Activated naive CD8-positive, alpha-beta T cell treated with anti-CD3 and anti-CD28 coated beads, Interleukin-2, amount 50 U/mL, for 24 hours (primary cell): Measurements from ENCODE around the gene CEMIP.

ENCODE experiments used
- ATAC-seq: fragments of 150-1000 bp; cut with Tn5 transposase; one replicate; pipeline ENCODE4 v1.10.0; 2021
- DNase-seq: peaks from one replicate; pipeline ENCODE4 v3.0.0; 2021
- H3K27ac Mint-ChIP-seq: one replicate; pipeline ENCODE4 v1.8.0; 2021; ENCODE audit warnings: mild to moderate bottlenecking, mixed read lengths
- H3K27me3 Mint-ChIP-seq: one replicate; pipeline ENCODE4 v1.8.0; 2021; ENCODE audit warnings: mixed read lengths
- H3K36me3 Mint-ChIP-seq: one replicate; pipeline ENCODE4 v1.8.0; 2021; ENCODE audit warnings: low read depth, mixed read lengths
- H3K4me1 Mint-ChIP-seq: one replicate; pipeline ENCODE4 v1.8.0; 2021; ENCODE audit warnings: mixed read lengths
- H3K4me3 Mint-ChIP-seq: one replicate; pipeline ENCODE4 v1.8.0; 2021; ENCODE audit warnings: mild to moderate bottlenecking, moderate library complexity, mixed read lengths
- H3K9me3 Mint-ChIP-seq: one replicate; pipeline ENCODE4 v1.8.0; 2021; ENCODE audit warnings: mixed read lengths

CEMIP gene

DNA sequence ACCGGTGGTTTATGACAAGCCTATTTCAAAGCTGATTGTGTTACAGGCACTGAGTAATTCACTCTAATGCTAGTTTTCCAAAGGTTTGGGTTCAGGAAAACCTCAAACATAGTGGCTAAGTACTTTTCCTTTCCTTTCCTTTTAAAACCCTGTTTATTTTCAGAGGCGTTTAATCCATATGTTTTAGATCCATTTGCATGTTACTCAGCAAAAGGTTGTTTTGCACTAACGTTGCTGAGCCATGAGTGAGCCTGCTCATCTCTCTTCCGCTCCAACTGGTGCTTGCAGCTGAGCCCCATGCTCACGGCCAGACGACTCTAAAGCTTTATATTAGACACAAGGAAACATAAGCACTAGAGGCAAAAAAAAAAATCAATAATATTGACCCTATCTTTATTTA is 9.4 kb downstream of the CEMIP start:
- peaks cover 17% of the 10 kb centered on the region for H3K27me3 Mint-ChIP-seq
- no peaks in the 10 kb centered on the region for H3K4me1 Mint-ChIP-seq
- H3K9me3 Mint-ChIP-seq, result no peaks in the 10 kb centered on the region
- DNase-seq, result no peak
- no peak overlapping the region for H3K4me3 Mint-ChIP-seq
- H3K27ac Mint-ChIP-seq, result no peak overlapping the region
- H3K36me3 Mint-ChIP-seq, result no peaks in the 10 kb centered on the region
- no peak for ATAC-seq

DNA sequence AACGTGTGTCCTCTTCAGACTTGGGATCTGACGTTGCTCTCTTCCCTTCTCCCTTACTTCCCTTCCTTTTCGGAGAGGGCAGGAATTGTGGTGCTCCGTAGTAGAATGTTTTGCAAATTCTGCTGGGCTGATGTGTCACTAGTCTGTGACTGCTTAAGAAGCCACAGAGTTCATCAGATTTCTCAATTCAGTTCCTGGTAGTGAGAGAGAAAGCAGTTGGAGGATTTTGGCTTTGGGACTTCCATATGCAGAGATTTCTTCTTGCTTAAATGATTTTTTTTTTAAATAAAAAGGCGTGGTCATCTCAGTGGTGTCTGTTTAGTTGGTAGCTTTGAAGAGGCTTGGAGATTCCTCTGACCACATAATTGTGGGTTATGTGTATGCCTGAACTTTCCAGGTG is 10.1 kb downstream of the CEMIP start:
- no peak for DNase-seq

GRCh38 chr15:80789796-80790195 is 10.6 kb downstream of the CEMIP start:
- H3K27me3 Mint-ChIP-seq, result peaks cover 19% of the 10 kb centered on the region
- no peaks in the 10 kb centered on the region for H3K36me3 Mint-ChIP-seq
- ATAC-seq (no peak), DNase-seq (no peak)
- H3K4me3 Mint-ChIP-seq, result no peak overlapping the region
- no peaks in the 10 kb centered on the region for H3K4me1 Mint-ChIP-seq
- H3K27ac Mint-ChIP-seq, result no peak overlapping the region
- no peaks in the 10 kb centered on the region for H3K9me3 Mint-ChIP-seq

More for the DNA sequence above, 10.1 kb downstream of the CEMIP start:
- Mint-ChIP-seq H3K4me3 (no peak overlapping the region), H3K36me3 (no peaks in the 10 kb centered on the region), H3K4me1 (no peaks in the 10 kb centered on the region), H3K27ac (no peak overlapping the region), H3K9me3 (no peaks in the 10 kb centered on the region), H3K27me3 (peaks cover 17% of the 10 kb centered on the region)
- no peak for ATAC-seq

DNA sequence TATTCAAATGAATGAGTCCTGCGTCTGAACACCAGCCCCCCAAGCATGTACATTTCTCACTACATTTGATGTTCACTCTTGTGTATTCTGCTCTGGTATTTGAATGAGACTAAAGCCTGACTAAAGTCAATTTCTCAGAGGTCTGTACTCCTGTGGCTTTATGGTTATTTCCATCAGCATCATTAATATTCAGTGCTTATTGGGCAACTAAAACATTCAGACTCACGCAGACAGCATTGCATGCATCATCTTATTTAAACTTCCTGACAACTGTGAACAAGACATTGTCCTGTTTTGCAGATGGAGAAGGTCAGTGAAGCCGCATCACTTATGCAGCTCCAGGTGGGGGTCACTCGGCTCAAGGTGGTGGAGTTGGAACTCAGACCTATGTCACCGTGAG is 11.1 kb downstream of the CEMIP start:
- DNase-seq (no peak), ATAC-seq (no peak)
- Mint-ChIP-seq H3K36me3 (no peaks in the 10 kb centered on the region), H3K27me3 (peaks cover 20% of the 10 kb centered on the region), H3K9me3 (no peaks in the 10 kb centered on the region), H3K27ac (no peak overlapping the region), H3K4me1 (no peaks in the 10 kb centered on the region), H3K4me3 (no peak overlapping the region)

DNA sequence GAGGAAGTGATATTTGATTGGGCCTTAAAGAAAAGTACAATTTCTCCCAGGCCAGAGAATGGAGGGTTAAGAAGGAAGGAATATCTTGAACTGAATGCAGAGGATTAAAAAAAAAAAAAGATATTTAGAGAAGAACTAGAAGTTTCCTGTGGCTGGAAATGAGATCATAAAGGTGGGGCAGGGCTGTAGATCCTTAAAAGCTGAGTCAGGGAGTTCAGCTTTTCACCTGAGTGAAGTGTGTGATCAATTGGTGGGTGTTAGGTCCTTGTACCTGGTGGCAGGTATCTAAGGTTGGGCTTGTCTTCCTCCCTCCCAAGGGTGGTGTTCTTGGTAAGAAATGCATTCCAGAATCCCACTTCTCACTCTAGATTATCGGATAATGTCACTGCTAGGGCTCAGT is 11.8 kb downstream of the CEMIP start:
- peaks cover 20% of the 10 kb centered on the region for H3K27me3 Mint-ChIP-seq
- DNase-seq (no peak), ATAC-seq (no peak)
- H3K36me3 Mint-ChIP-seq, result no peaks in the 10 kb centered on the region
- no peak overlapping the region for H3K4me3 Mint-ChIP-seq
- H3K27ac Mint-ChIP-seq, result no peak overlapping the region
- no peaks in the 10 kb centered on the region for H3K9me3 Mint-ChIP-seq
- H3K4me1 Mint-ChIP-seq, result no peaks in the 10 kb centered on the region

DNA sequence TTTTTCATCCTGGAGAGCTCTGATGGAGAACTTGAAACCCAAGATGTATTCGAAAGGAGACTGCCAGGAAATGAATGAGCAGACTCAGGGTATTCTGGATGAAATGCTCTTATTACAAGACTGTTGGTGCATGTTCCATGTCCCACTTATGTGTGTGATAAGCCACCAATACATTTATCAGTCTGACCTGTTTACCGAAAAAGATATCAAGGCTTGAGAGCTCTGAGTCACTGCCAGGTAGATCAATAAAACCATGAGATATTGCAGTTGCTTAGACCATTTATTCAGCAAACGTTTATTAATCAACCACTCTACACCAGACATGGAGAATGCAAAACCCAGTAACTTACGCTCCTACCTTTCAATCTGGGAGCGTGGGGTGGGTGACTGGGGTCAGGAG is 17.2 kb downstream of the CEMIP start:
- no peak overlapping the region for H3K27ac Mint-ChIP-seq
- H3K9me3 Mint-ChIP-seq, result no peaks in the 10 kb centered on the region
- DNase-seq, result no peak
- no peak for ATAC-seq
- no peaks in the 10 kb centered on the region for H3K36me3 Mint-ChIP-seq
- no peak overlapping the region for H3K4me3 Mint-ChIP-seq
- no peaks in the 10 kb centered on the region for H3K4me1 Mint-ChIP-seq
- peaks cover 8% of the 10 kb centered on the region for H3K27me3 Mint-ChIP-seq

DNA sequence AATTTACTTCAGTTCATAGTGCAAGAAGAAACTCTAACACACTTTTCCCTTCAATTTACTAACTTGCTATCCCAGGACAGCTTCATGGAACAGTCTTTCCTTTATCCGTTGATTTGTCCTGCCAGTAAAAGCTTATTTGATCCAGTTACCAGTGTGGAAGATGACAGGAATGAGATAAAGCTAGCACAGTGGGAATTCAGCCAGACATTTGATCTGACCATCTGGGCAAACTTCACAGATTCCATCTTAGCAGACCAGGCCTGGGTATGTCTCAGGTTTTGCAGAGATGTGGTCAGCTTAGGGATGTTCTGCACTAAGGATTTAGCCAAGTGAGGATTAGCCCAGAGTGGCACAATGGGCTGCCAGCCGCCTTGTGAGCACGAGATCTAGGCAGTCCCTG is 19.7 kb downstream of the CEMIP start:
- DNase-seq (no peak), ATAC-seq (no peak)
- Mint-ChIP-seq H3K27ac (no peak overlapping the region), H3K9me3 (no peaks in the 10 kb centered on the region), H3K4me1 (peaks cover 12% of the 10 kb centered on the region), H3K4me3 (no peak overlapping the region), H3K27me3 (peaks cover 3% of the 10 kb centered on the region), H3K36me3 (no peaks in the 10 kb centered on the region)

GRCh38 chr15:80800067-80800466 is 20.9 kb downstream of the CEMIP start:
- Mint-ChIP-seq H3K4me3 (no peak overlapping the region), H3K4me1 (peaks cover 23% of the 10 kb centered on the region), H3K36me3 (no peaks in the 10 kb centered on the region), H3K27ac (no peak overlapping the region), H3K27me3 (no peaks in the 10 kb centered on the region), H3K9me3 (no peaks in the 10 kb centered on the region)
- DNase-seq (no peak), ATAC-seq (no peak)

- Mint-ChIP-seq H3K4me1 (peaks cover 31% of the 10 kb centered on the region), H3K36me3 (no peaks in the 10 kb centered on the region), H3K9me3 (no peaks in the 10 kb centered on the region), H3K4me3 (no peak overlapping the region), H3K27ac (no peak overlapping the region), H3K27me3 (peaks cover 3% of the 10 kb centered on the region)
- no peak for ATAC-seq
- DNase-seq, result no peak
These were observed 22.9 kb downstream of the CEMIP start for GRCh38 chr15:80801891-80802680.

GRCh38 chr15:80803580-80804525 is 24.7 kb downstream of the CEMIP start:
- ATAC-seq (peak; percentile 80), DNase-seq (peak; percentile 20)
- Mint-ChIP-seq H3K27ac (peak overlapping the region; percentile 43), H3K4me3 (no peak overlapping the region), H3K4me1 (peaks cover 31% of the 10 kb centered on the region), H3K9me3 (no peaks in the 10 kb centered on the region), H3K36me3 (no peaks in the 10 kb centered on the region), H3K27me3 (peaks cover 6% of the 10 kb centered on the region)

GRCh38 chr15:80804970-80805495 is 25.9 kb downstream of the CEMIP start:
- Mint-ChIP-seq H3K4me3 (no peak overlapping the region), H3K27ac (no peak overlapping the region), H3K9me3 (no peaks in the 10 kb centered on the region), H3K4me1 (peaks cover 31% of the 10 kb centered on the region), H3K27me3 (peaks cover 6% of the 10 kb centered on the region), H3K36me3 (no peaks in the 10 kb centered on the region)
- DNase-seq (peak; percentile 10), ATAC-seq (peak; percentile 7)

DNA sequence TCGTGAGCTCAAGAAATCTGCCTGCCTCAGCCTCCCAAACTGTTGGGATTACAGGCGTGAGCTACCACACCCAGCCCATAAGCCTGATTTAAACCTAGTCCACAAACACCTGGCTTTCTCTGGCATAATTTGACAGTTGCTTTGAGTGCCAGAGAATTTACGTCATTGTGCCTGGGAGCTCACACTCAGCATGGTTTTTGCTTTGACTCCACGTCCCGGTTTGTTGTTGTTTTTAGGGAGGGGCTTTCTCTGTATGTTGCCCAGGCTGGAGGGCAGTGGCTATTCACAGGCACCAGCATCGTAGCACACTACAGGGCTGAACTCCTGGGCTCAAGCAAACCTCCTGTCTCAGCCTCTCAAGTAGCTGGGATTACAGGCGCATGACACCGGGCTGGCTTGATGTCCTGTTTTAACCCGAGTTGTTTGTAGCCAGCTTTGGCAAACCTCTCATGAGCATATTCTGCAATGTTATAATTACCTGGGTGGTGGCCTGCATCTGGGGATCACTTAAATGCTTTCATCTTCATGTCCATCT is 32.7 kb downstream of the CEMIP start:
- ATAC-seq (no peak), DNase-seq (no peak)
- Mint-ChIP-seq H3K36me3 (no peaks in the 10 kb centered on the region), H3K4me3 (no peak overlapping the region), H3K4me1 (no peaks in the 10 kb centered on the region), H3K27ac (no peak overlapping the region), H3K27me3 (peaks cover 13% of the 10 kb centered on the region), H3K9me3 (no peaks in the 10 kb centered on the region)

DNA sequence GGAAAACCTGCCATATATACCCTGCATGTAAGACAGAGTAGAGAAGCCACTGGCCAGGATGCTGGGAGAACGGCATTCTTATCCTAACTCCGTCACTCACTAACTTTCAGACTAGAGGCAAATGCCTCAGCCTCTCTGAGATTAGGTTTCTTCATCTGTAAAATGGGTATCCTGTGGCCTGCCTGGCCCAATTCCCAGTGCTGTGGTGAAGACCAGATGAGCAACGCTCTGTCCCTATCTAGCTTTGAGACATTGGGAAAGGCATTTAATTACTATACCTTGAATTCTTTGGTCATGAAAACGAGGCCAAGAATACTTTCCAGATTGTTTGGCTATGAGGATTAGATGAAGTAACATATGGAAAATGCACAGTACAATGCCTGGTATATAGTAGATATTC is 35.9 kb downstream of the CEMIP start:
- Mint-ChIP-seq H3K4me3 (no peak overlapping the region), H3K4me1 (no peaks in the 10 kb centered on the region), H3K36me3 (no peaks in the 10 kb centered on the region), H3K27me3 (peaks cover 8% of the 10 kb centered on the region), H3K9me3 (no peaks in the 10 kb centered on the region), H3K27ac (no peak overlapping the region)
- no peak for ATAC-seq
- DNase-seq, result no peak

- Mint-ChIP-seq H3K4me1 (no peaks in the 10 kb centered on the region), H3K36me3 (no peaks in the 10 kb centered on the region)
- ATAC-seq, result no peak
These were observed 37.0 kb downstream of the CEMIP start for GRCh38 chr15:80816049-80816653.

More at GRCh38 chr15:80816049-80816653, 37.0 kb downstream of the CEMIP start:
- no peak overlapping the region for H3K27ac Mint-ChIP-seq
- H3K4me3 Mint-ChIP-seq, result no peak overlapping the region
- no peaks in the 10 kb centered on the region for H3K9me3 Mint-ChIP-seq
- peaks cover 4% of the 10 kb centered on the region for H3K27me3 Mint-ChIP-seq
- no peak for DNase-seq
